ENCODE data around the gene ITGA8. TPM values are rescaled to one million over a fixed set of nuclear protein-coding genes. Genes with fewer than 3 reads are reported as not detected.
A peak's percentile ranks its signal among the peaks of the same experiment; 100 is the strongest.

ITGA8 gene
- total and polyA plus RNA-seq, 9 of the 15 experiments (the other 6 are each of a cell fraction or from before 2014, with no cell fraction given) = 0.01 to 0.07 (median 0.04) TPM; not detected in 5

DNA sequence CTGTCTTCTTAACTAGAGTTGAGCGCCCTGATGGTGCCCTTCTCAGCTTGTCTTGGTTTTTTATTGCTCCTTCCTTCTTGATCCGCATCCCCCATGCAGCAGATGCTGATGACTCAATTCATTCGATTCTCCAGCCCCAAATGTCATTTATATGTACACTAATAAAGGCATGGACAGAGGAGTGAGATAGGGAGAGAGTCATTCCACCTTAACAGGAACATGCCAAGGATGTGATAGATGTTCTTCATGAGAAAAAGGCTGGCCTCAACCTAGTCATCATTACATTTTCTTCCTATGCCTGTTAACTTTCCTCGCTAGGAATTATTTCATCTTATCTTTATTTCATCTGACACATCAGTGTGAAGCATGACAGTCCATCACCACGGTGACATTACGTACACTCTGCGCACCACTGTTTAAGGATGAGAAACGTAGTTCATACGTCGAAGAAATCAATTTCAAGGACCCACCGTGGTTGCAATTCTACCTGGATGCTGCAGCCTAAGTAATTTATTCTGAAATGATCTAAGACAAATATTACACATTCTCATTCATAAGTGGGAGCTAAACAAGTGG is 198.3 kb downstream of the ITGA8 start:
- FAIRE-seq (peak; percentile 42), DNase-seq (ENCODE audit: extremely low read depth in 1 of 4, low spot score in 3 of 4) (no peak), ATAC-seq (no peak)
- in situ Hi-C loops (cut with MboI) (no loop called here), intact Hi-C loops (cut with micrococcal nuclease) (no loop called here)
- CTCF ChIA-PET (ENCODE audit: low intra/inter-chr PET ratio) = no interaction called here
- Histone ChIP-seq H3K9ac (ENCODE audit: insufficient read depth in 1 of 2, low read depth in 2 of 2, low read length in 2 of 2) (no peak overlapping the region), H3K27ac (ENCODE audit: extremely low read depth, low read depth, low read length) (no peak overlapping the region), H3K79me2 (ENCODE audit: control insufficient read depth, insufficient read depth, low read length) (no peaks in the 10 kb centered on the region), H3K36me3 (ENCODE audit: control insufficient read depth, insufficient read depth, low read length) (no peaks in the 10 kb centered on the region), H3K9me1 (ENCODE audit: control insufficient read depth, insufficient read depth, low read length) (no peaks in the 10 kb centered on the region), H3K27me3 (ENCODE audit: control insufficient read depth in 2 of 2, insufficient read depth in 2 of 2, low read length in 2 of 2) (0 out of 5 replicates have a peak, but pooled peaks cover 0 to 3% of the 10 kb centered on the region in 2 experiments), H3K4me1 (replicated peaks in 1 of 2; ENCODE audit: control insufficient read depth in 2 of 2, insufficient read depth in 2 of 2, low read length in 2 of 2) (no peaks in the 10 kb centered on the region), H3K9me3 (replicated peaks; ENCODE audit: control insufficient read depth, insufficient read depth, low read depth, low read length) (no peaks in the 10 kb centered on the region), H3K4me2 (ENCODE audit: insufficient read depth, low read length) (no peak overlapping the region), H4K20me1 (replicated peaks; ENCODE audit: control insufficient read depth, insufficient read depth, low read length) (no peaks in the 10 kb centered on the region), H2AFZ (ENCODE audit: low read depth, low read length) (no peak overlapping the region), H3K4me3 (no peak overlapping the region)
- BruUV-seq (replicated peaks) = no TSS peak
- POLR2A ChIA-PET = no interaction called here
- 32% methylated on average over 11 of the region's 11 CpGs for WGBS (ENCODE audit: insufficient coverage, low coverage, missing lambda C conversion rate)
- TF ChIP-seq, protein P1, sequence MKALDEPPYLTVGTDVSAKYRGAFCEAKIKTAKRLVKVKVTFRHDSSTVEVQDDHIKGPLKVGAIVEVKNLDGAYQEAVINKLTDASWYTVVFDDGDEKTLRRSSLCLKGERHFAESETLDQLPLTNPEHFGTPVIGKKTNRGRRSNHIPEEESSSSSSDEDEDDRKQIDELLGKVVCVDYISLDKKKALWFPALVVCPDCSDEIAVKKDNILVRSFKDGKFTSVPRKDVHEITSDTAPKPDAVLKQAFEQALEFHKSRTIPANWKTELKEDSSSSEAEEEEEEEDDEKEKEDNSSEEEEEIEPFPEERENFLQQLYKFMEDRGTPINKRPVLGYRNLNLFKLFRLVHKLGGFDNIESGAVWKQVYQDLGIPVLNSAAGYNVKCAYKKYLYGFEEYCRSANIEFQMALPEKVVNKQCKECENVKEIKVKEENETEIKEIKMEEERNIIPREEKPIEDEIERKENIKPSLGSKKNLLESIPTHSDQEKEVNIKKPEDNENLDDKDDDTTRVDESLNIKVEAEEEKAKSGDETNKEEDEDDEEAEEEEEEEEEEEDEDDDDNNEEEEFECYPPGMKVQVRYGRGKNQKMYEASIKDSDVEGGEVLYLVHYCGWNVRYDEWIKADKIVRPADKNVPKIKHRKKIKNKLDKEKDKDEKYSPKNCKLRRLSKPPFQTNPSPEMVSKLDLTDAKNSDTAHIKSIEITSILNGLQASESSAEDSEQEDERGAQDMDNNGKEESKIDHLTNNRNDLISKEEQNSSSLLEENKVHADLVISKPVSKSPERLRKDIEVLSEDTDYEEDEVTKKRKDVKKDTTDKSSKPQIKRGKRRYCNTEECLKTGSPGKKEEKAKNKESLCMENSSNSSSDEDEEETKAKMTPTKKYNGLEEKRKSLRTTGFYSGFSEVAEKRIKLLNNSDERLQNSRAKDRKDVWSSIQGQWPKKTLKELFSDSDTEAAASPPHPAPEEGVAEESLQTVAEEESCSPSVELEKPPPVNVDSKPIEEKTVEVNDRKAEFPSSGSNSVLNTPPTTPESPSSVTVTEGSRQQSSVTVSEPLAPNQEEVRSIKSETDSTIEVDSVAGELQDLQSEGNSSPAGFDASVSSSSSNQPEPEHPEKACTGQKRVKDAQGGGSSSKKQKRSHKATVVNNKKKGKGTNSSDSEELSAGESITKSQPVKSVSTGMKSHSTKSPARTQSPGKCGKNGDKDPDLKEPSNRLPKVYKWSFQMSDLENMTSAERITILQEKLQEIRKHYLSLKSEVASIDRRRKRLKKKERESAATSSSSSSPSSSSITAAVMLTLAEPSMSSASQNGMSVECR (CRISPR knock-in tag; IDR thresholded peaks at IDR 0.05) = no peak
- no peak for TF ChIP-seq NFRKB (IDR thresholded peaks at IDR 0.05; ENCODE audit: low read depth)
- TF ChIP-seq, protein P2, sequence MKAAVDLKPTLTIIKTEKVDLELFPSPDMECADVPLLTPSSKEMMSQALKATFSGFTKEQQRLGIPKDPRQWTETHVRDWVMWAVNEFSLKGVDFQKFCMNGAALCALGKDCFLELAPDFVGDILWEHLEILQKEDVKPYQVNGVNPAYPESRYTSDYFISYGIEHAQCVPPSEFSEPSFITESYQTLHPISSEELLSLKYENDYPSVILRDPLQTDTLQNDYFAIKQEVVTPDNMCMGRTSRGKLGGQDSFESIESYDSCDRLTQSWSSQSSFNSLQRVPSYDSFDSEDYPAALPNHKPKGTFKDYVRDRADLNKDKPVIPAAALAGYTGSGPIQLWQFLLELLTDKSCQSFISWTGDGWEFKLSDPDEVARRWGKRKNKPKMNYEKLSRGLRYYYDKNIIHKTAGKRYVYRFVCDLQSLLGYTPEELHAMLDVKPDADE (conservative IDR thresholded peaks at IDR 0.05; ENCODE audit: control insufficient read depth, low read depth, low read length) = no peak
- TF ChIP-seq EWSR1 (IDR thresholded peaks at IDR 0.05; ENCODE audit: borderline replicate concordance, low read depth, partially characterized antibody) = no peak
- no peak for TF ChIP-seq TAF1 (IDR thresholded peaks at IDR 0.05; ENCODE audit: control insufficient read depth, extremely low read depth, insufficient read depth, low read length, severe bottlenecking)
- no peak for TF ChIP-seq MTA1 (IDR thresholded peaks at IDR 0.05; ENCODE audit: borderline replicate concordance)
- TF ChIP-seq, protein P3, sequence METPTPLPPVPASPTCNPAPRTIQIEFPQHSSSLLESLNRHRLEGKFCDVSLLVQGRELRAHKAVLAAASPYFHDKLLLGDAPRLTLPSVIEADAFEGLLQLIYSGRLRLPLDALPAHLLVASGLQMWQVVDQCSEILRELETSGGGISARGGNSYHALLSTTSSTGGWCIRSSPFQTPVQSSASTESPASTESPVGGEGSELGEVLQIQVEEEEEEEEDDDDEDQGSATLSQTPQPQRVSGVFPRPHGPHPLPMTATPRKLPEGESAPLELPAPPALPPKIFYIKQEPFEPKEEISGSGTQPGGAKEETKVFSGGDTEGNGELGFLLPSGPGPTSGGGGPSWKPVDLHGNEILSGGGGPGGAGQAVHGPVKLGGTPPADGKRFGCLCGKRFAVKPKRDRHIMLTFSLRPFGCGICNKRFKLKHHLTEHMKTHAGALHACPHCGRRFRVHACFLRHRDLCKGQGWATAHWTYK (CRISPR knock-in tag; IDR thresholded peaks at IDR 0.05) = no peak
- TF ChIP-seq, protein P4, sequence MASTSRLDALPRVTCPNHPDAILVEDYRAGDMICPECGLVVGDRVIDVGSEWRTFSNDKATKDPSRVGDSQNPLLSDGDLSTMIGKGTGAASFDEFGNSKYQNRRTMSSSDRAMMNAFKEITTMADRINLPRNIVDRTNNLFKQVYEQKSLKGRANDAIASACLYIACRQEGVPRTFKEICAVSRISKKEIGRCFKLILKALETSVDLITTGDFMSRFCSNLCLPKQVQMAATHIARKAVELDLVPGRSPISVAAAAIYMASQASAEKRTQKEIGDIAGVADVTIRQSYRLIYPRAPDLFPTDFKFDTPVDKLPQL (IDR thresholded peaks at IDR 0.05; ENCODE audit: extremely low read depth, insufficient read length) = no peak
- TF ChIP-seq POLR3G (IDR thresholded peaks at IDR 0.05; ENCODE audit: extremely low read depth, insufficient read length, insufficient replicate concordance) = no peak
- TF ChIP-seq ZNF830 (CRISPR knock-in tag; IDR thresholded peaks at IDR 0.05) = no peak
- TF ChIP-seq ETV5 (CRISPR knock-in tag; IDR thresholded peaks at IDR 0.05; ENCODE audit: low read depth) = no peak
- TF ChIP-seq POLR2A (conservative IDR thresholded peaks at IDR 0.05) = no peak
- no peak for TF ChIP-seq DPF2 (IDR thresholded peaks at IDR 0.05)
- TF ChIP-seq ZNF785 (CRISPR knock-in tag; IDR thresholded peaks at IDR 0.05) = no peak
- no peak for TF ChIP-seq MXI1 (IDR thresholded peaks at IDR 0.05; ENCODE audit: low read depth, low read length)
- TF ChIP-seq MIER1 (IDR thresholded peaks at IDR 0.05; ENCODE audit: low read depth) = no peak
- no peak for TF ChIP-seq CBFA2T3 (IDR thresholded peaks at IDR 0.05)
